ENCODE data around the gene CNOT11.
A peak's percentile ranks its signal among the peaks of the same experiment; 100 is the strongest.
"Not testable (repeated sequence)": the region's sequence is repeated elsewhere in the genome, so short reads cannot be mapped to it uniquely, and the experiment has no call there.

CNOT11 gene

GRCh38 chr2:101307950-101308431, 55.3 kb downstream of the CNOT11 start:
- no peaks in the 10 kb centered on the region for H3K9me3 Mint-ChIP-seq
- peak overlapping the region; percentile 94 to 98 for H3K4me3 Mint-ChIP-seq
- peak; percentile 55 for DNase-seq
- H3K4me1 Mint-ChIP-seq: peaks cover 69% of the 10 kb centered on the region
- H3K27ac Mint-ChIP-seq: peak overlapping the region; percentile 94 to 96
- no peaks in the 10 kb centered on the region for H3K27me3 Mint-ChIP-seq
- peak; percentile 36 for ATAC-seq

DNA sequence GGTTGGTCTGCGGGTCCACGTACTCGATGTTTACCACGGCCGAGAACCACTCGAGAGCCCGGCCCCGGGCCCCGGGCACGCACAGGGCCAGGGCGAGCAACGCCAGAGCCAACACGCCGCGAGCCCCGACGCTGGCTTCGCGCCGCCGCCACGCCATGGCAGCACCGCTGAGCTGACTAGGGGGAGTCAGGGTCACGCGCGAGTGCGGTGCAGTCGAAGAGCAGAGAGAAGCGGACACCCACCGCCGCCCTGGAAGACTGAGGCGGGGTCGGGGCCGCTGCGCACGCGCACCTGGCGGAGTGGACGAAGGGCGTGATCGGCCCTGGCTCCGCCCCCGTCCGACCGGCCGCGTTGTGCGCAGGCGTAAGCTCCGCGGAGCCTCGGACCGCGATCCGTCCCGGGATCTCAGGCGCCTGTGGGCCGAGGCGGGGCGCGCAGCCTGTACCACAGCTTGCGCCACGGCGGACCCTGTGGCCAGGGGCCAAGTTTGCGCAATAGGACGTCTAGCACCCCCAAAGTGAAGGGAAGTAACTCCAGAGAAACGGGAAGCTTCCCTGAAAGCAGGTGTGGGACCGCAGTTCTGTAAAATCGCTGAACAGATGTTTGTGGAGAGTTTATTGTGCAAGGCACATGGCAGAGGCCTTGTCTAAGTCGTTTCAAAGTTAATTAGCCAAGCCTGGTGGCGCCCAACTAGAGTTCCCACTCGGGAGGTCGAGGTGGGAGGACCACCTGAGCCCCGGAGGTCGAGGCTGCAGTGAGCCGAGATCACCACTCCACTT, 55.9 kb downstream of the CNOT11 start, which contains the start of gene RNF149:
Gene RNF149, minus strand, starts transcription at position 270 of the 779 bp plus-strand sequence. Its CDS starts 113 bp downstream, at position 157.
- DNase-seq (peak; percentile 91 to 92), ATAC-seq (peak; percentile 70)
- Mint-ChIP-seq H3K27me3 (no peaks in the 10 kb centered on the region), H3K4me1 (peaks cover 65% of the 10 kb centered on the region), H3K4me3 (peak within 1 kb of the TSS; percentile 94 to 98), H3K27ac (peak within 1 kb of the TSS; percentile 94 to 96), H3K9me3 (no peaks in the 10 kb centered on the region)

DNA sequence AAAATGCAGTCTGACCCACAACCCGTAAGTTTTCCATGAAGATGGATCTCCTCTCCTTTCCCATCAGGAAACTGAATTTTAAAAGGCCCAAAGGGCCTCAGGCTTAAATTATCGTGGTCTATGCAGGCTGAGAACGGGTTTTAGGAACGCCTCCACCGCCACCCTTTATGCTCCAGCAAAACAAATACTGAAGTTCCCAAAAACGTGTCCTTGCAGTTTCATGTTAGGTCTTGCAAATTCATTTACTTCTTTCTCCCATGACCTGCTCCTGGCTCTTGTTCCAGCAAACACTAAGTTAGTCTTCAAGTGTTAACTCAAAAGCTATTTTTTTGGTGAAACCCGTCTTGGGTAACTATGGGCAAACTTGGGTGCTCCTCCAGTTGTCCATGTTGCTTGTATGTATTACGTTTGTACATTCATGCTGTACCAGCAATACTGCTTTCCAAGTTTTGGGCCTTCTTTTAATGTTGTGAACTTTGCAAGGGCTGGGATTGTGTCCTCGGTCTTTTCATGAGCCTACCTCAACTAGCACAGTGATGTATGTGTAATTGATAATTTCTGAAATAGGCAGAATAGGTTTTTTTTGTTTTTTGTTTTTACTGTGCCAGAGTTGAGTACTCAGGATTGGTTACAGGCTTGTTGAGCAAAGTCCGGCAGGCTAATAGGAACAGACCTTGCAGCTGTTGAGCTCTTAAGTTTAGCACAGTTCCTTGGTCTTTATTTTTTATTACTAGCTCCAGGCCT, 57.6 kb downstream of the CNOT11 start:
- H3K9me3 Mint-ChIP-seq: no peaks in the 10 kb centered on the region
- peak overlapping the region in 1 of 2 donors; percentile 30 for H3K4me3 Mint-ChIP-seq
- H3K4me1 Mint-ChIP-seq: peaks cover 51% of the 10 kb centered on the region

DNA sequence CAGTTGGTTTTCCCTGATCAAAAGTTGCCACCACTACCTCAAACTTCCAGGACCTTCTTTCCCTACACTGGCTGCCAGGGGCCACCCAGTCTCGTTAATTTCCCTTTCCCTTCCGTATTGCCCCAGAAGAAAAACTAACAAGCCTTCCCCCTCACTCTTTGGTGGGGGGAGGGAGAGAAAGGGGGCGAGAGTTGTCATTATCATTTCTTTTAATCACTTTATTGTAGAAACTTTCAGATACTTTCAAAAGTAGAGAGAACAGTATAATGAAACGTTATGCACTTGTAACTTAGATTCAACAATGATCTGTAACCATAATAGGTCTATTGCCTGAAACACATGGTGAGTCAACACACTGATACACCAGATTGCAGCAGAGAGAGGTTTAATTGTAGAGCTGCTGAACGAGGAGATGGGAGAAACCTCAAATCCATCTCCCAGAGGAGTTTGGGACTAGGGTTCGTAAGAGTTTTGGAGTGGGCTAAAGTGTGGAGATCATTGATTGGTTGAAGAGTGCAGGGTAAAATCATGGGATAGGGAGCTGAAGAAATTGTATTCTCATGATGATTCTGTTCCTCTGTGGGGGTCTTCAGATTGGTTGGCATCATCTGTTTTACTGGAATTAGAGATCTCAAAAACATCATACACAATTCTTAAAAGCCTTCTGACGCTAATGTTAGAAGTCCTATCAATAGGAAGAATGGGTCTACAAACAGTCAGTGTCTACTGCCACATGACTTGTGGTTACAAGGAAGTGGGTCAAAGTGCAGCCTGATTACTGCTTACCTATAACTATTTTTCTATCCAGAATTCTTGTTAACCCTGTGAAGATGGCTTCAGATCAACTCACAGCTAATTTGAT, 58.4 kb downstream of the CNOT11 start:
- Mint-ChIP-seq H3K4me1 (peaks cover 51% of the 10 kb centered on the region), H3K27me3 (no peaks in the 10 kb centered on the region), H3K4me3 (peak overlapping the region; percentile 30 to 76), H3K9me3 (no peaks in the 10 kb centered on the region), H3K27ac (peak overlapping the region in 1 of 2 donors; percentile 91)
- DNase-seq (no peak), ATAC-seq (no peak)

More for the DNA sequence above, 57.6 kb downstream of the CNOT11 start:
- DNase-seq: no peak
- no peak for ATAC-seq
- Mint-ChIP-seq H3K27ac (peak overlapping the region; percentile 34 to 91), H3K27me3 (no peaks in the 10 kb centered on the region)

DNA sequence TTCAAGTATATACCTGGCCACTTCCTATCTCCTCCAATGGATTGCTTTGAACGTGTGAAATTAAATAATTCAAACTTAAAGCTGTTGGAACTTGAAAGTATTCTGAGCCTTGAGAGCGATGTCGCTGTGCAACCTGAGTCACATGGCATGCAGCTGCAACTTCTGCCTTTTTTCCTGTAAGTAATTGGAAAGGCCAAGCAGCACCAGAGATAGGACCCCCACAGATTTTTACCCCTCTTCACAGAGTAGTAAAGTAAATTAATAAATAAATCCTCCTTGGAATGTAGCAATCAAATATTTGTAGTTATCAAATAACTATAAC, 59.0 kb downstream of the CNOT11 start:
- ATAC-seq: no peak
- Mint-ChIP-seq H3K27ac (no peak overlapping the region), H3K4me1 (peaks cover 54% of the 10 kb centered on the region)

GRCh38 chr2:101316568-101316967, 63.9 kb downstream of the CNOT11 start:
- DNase-seq, H3K27ac Mint-ChIP-seq, H3K27me3 Mint-ChIP-seq, H3K9me3 Mint-ChIP-seq, ATAC-seq, H3K4me3 Mint-ChIP-seq: not testable (repeated sequence)
- peaks cover 25% of the 10 kb centered on the region for H3K4me1 Mint-ChIP-seq

More for the DNA sequence above, 59.0 kb downstream of the CNOT11 start:
- H3K27me3 Mint-ChIP-seq: no peaks in the 10 kb centered on the region
- DNase-seq: no peak
- H3K9me3 Mint-ChIP-seq: no peaks in the 10 kb centered on the region
- peak overlapping the region in 1 of 2 donors; percentile 16 for H3K4me3 Mint-ChIP-seq

Measured in stimulated activated naive CD8-positive, alpha-beta T cell treated with anti-CD3 and anti-CD28 coated beads, Interleukin-15, amount 100 ng/mL, for 72 hours (primary cell).